Measurements from ENCODE around the gene CDC42EP5.

- TF ChIP-seq REST (IDR thresholded peaks at IDR 0.05; ENCODE audit: insufficient read depth in 1 of 2, low read depth in 2 of 2, low read length in 2 of 2) (no peak), SIN3A (IDR thresholded peaks at IDR 0.05; ENCODE audit: borderline replicate concordance, insufficient read depth, low read length) (no peak)
Measured at GRCh38 chr19:54451331-54451871, 21.7 kb downstream of the CDC42EP5 start.
